A549 (cell line): ENCODE data around the gene DYSF.

Experiments used
- EP300 ChIP-seq, 2 experiments: fragments of >200 bp; sonication (Bioruptor Twin); formaldehyde crosslinking; IDR thresholded peaks; 2 replicates in 1 of 2; 3 replicates in 1 of 2; pipeline ENCODE4 v1.6.1; 2016 to 2017
- NPAS2 ChIP-seq: fragments of 250-450 bp; sonication (Bioruptor Pico); IDR thresholded peaks from 2 replicates; pipeline ENCODE4 v1.8.0; 2022; ENCODE audit warnings: mild to moderate bottlenecking, moderate library complexity, borderline replicate concordance
- PHF8 ChIP-seq: fragments of 200-600 bp; sonication (generic); IDR thresholded peaks from 2 replicates; pipeline ENCODE4 v1.6.1; 2016; ENCODE audit warnings: low read depth, mild to moderate bottlenecking, antibody characterized with exemption, moderate library complexity, borderline replicate concordance
- POLR2A ChIP-seq: IDR thresholded peaks from 2 replicates; pipeline ENCODE4 v1.6.1; 2012; ENCODE audit warnings: mild to moderate bottlenecking, low read length
- RAD21 ChIP-seq, 2 experiments: fragments of >200 bp in 1 of 2; sonication (Bioruptor Twin) in 1 of 2; formaldehyde crosslinking in 1 of 2; IDR thresholded peaks in 1 of 2; conservative IDR thresholded peaks in 1 of 2; 2 replicates in 1 of 2; 3 replicates in 1 of 2; pipeline ENCODE4 v1.6.1; 2012 to 2018; ENCODE audit warnings: inconsistent platforms in 1 of 2
- REST ChIP-seq: fragments of 200-600 bp; sonication (generic); IDR thresholded peaks from 2 replicates; pipeline ENCODE4 v1.6.1; 2016; ENCODE audit warnings: antibody characterized with exemption, mild to moderate bottlenecking, moderate library complexity
- TF ChIP-seq, protein P1 (sequence below): fragments of >200 bp; sonication (Bioruptor Twin); formaldehyde crosslinking; IDR thresholded peaks from 3 replicates; pipeline ENCODE4 v1.5.1; 2016
- TF ChIP-seq, protein P2 (sequence below): IDR thresholded peaks from 2 replicates; pipeline ENCODE4 v1.6.1; 2012

DNA sequence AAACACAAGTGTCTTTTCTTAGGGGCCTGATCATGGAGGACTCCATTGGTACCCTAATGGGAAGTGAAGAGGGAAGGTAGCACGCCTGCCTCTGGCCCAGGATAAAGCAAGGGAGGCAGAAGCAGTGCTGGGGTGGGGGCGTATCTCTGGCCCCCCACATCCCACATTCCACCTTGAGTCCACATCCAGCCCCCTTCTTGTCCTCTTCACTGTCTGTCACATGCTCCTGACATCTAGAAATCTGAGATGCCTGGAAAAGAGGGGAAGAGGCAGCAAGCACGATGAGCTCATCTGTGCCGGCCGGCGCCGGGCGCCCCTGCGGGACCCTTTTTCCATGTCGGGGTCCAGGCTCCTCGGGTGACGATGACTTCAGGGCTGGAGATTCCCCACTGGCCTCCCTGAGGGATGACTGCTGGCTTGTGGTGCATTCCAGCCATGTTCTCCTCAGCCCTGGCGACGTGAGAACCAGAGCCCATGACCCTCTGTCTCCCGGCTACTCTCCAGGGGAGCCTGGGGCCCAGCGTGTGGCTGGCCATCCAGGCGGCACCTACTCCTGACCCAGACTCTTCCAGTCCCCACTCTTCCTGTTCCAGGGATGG lies 277.5 kb downstream of the DYSF start:
- TF ChIP-seq POLR2A (no peak), NPAS2 (no peak), EP300 (IDR thresholded peaks at IDR 0.05) (no peak), RAD21 (conservative IDR thresholded peaks at IDR 0.05 in 1 of 2, IDR thresholded peaks at IDR 0.05 in 1 of 2) (no peak), PHF8 (no peak), REST (no peak)
- TF ChIP-seq, protein P1, sequence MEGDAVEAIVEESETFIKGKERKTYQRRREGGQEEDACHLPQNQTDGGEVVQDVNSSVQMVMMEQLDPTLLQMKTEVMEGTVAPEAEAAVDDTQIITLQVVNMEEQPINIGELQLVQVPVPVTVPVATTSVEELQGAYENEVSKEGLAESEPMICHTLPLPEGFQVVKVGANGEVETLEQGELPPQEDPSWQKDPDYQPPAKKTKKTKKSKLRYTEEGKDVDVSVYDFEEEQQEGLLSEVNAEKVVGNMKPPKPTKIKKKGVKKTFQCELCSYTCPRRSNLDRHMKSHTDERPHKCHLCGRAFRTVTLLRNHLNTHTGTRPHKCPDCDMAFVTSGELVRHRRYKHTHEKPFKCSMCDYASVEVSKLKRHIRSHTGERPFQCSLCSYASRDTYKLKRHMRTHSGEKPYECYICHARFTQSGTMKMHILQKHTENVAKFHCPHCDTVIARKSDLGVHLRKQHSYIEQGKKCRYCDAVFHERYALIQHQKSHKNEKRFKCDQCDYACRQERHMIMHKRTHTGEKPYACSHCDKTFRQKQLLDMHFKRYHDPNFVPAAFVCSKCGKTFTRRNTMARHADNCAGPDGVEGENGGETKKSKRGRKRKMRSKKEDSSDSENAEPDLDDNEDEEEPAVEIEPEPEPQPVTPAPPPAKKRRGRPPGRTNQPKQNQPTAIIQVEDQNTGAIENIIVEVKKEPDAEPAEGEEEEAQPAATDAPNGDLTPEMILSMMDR, result no peak
- TF ChIP-seq, protein P2, sequence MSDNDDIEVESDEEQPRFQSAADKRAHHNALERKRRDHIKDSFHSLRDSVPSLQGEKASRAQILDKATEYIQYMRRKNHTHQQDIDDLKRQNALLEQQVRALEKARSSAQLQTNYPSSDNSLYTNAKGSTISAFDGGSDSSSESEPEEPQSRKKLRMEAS, result no peak
